ENCODE results near the gene TACC3.

DNA sequence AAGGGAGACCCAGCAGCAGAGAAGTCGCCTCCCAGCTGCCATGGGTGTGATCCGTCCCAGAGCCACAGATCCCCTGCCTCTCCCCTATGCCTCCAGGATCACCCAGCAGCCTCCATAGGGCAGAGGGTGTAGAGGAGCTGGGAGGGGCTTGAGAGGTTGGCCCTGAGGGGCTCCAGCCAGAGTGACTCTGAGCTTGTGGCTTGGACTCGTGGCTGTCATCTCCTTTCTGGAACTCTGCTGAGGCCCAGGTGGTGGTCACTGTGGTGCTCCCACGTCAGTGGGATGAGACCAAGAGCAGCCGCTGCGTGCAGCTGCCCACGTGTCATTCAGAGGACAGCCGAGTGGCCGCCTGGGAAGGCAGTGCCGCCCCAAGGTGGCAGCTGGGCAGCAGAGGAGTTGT, 4.2 kb downstream of the TACC3 start:
- TF ChIP-seq, protein P1, sequence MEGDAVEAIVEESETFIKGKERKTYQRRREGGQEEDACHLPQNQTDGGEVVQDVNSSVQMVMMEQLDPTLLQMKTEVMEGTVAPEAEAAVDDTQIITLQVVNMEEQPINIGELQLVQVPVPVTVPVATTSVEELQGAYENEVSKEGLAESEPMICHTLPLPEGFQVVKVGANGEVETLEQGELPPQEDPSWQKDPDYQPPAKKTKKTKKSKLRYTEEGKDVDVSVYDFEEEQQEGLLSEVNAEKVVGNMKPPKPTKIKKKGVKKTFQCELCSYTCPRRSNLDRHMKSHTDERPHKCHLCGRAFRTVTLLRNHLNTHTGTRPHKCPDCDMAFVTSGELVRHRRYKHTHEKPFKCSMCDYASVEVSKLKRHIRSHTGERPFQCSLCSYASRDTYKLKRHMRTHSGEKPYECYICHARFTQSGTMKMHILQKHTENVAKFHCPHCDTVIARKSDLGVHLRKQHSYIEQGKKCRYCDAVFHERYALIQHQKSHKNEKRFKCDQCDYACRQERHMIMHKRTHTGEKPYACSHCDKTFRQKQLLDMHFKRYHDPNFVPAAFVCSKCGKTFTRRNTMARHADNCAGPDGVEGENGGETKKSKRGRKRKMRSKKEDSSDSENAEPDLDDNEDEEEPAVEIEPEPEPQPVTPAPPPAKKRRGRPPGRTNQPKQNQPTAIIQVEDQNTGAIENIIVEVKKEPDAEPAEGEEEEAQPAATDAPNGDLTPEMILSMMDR (IDR thresholded peaks at IDR 0.05) = no peak
- no peak for TF ChIP-seq ZFX (IDR thresholded peaks at IDR 0.05; ENCODE audit: borderline replicate concordance)

All from 22Rv1 (cell line).